Left colon (tissue), 2 donors: ENCODE measurements around the gene LPP. TPM values are rescaled to one million over a fixed set of nuclear protein-coding genes. Genes with fewer than 3 reads are reported as not detected.

Experiments used
- ATAC-seq: fragments of 200-7000 bp; cut with Tn5 transposase; one replicate; pipeline ENCODE4 v1.9.1; 2020; ENCODE audit warnings: mild to moderate bottlenecking, moderate library complexity
- DNase-seq, 2 donors: peaks; one replicate each; pipeline ENCODE4 v3.0.0-alpha.2; 2020
- intact Hi-C, 2 donors: fragments of 100-400 bp; cut with DNase I in 1 of 2; cut with micrococcal nuclease in 1 of 2; formaldehyde crosslinking; loops; one replicate each; pipeline versions ENCODE4 v1.11.2 to v1.14.0; 2022; cut with DNase I, micrococcal nuclease
- total RNA-seq, 2 donors: library from RNA; stranded (reverse); fragmentation: NEBNext Ultra II Directional; extraction: Animal tissue kit (Norgen Biotek cat#: 25700); gene quantifications; one replicate each; pipeline ENCODE4 v1.2.1, GENCODE V29; 2021
- donor health status: DM: no; HTN: no; CAD: no.
- donor health status: DM: yes; HTN: yes; CAD: no.

The LPP gene
- total RNA-seq, 2 donors from 2014 or later: 228 to 258 TPM

GRCh38 chr3:188553569-188553968 lies 399.6 kb downstream of the LPP start:
- DNase-seq: no peak
- peak; percentile 23 for ATAC-seq

DNA sequence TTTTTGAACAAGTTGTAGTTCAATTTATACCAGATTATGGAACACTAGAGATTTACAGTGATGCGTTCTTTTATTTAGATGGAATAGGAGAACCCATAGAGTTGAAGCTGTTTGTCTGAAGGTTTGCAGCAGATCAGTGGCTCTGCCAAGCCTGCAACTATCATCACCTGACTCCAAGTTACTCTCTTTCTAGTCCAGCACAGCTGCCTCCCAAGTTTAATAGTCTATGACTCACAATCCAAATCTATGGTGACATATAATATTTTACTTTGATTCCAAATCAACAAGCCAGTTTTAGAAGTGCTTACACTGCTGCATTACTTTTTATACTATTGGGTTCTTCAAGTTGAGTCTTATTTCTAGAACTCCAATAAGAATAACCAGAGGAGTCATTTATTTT lies 400.4 kb downstream of the LPP start:
- ATAC-seq (peak; percentile 48), DNase-seq (no peak)
- intact Hi-C loops: no loop called here

More at GRCh38 chr3:188553569-188553968, 399.6 kb downstream of the LPP start:
- intact Hi-C loops: no loop called here

DNA sequence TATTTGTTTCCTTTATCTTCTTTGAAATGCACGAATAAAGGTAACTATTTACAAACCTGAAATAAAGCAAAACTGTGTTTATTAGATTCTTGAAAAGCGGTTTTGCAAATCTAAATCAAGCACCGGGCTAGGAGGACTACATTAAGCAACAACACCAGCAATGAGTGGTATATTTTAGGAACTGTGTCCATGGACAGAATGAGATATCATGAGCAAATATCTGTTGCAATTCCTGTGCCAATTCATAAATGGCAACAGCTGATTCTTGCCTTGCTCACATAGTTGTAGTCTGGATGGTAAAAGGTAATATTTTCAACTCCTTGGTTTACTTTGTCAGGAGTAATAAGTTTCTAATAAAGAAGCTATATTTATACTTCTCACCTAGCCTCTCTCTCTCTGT lies 403.3 kb downstream of the LPP start:
- intact Hi-C loops: no loop called here
- ATAC-seq (no peak), DNase-seq (no peak)

- intact Hi-C loops: no loop called here
- ATAC-seq: no peak
- DNase-seq: no peak
Measured at GRCh38 chr3:188558343-188559071, 404.6 kb downstream of the LPP start.

GRCh38 chr3:188559072-188559429 lies 405.1 kb downstream of the LPP start:
- DNase-seq: no peak
- no peak for ATAC-seq
- intact Hi-C loops: no loop called here

DNA sequence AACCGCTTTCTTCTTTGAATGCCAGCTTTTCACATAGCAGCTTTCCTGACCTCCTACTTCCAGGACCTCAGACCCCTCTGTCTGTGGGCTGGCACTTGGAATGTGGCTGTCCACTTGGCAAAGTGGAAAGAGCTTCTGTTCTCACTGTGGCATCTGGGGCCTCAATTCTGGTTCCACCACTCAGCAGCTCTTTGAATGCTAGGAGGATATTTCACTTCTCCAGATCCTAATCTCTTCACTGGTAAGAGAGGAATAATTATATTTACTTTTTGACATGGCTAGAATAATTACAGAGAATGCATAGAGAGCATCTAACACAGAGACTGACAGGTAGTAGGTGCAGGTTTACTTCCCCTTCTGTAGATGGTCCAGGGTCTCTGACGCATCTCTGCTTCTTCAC lies 405.9 kb downstream of the LPP start:
- ATAC-seq: no peak
- no peak for DNase-seq
- intact Hi-C loops: no loop called here

DNA sequence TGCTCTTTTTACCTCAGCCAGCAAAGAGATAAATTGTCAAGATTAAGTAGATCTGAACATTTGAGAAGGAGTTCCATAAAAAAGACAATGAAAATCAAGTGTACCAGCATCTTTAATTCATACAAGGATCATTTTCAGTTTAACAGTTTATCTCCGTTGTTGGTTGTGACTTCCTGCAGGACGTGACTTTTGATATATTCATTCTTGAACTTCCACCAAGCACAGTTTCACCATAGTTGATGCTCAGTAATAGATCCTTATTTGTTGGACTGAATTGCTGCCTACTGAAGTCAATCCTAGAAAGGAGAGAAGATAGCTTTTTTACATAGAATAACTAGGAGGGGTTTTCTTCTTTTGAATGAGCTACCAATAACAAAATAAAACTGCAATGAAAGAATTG lies 408.2 kb downstream of the LPP start:
- DNase-seq (no peak), ATAC-seq (no peak)
- intact Hi-C loops: no loop called here

- intact Hi-C loops: no loop called here
- ATAC-seq (no peak), DNase-seq (no peak)
Measured at GRCh38 chr3:188567478-188568195, 413.7 kb downstream of the LPP start.

- DNase-seq (no peak), ATAC-seq (no peak)
- intact Hi-C loops: no loop called here
Measured at GRCh38 chr3:188568736-188569135, 414.8 kb downstream of the LPP start.

DNA sequence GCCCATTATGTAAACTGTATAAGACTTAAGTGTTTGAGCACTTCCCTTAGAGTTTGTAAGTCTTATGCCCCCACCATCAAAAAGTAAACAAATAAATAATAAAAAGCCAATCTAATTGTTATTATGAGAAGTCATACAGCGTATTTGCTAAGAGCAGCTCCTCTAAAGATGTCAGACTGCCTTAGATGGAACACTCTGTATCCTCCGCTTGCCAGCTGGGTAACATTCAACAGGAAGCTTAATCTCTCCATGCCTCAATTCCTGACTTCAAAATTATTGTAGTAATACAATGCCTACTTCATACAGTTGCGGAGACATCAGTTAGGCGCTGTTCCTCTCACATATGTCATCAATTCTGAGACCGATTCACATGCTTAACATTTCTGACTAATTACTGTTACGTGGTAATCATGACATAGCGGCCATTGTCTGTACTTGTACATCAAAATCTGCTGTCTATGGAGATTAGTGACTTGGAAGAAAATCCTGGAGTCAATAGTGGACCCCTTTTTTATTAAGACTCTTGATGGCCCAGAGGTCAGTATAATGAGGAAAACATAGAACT lies 417.7 kb downstream of the LPP start:
- DNase-seq (no peak), ATAC-seq (no peak)
- intact Hi-C loops: loop anchor here in 1 of 2 donors (10.0 kb wide), 1 partner anchor 827 kb away; the partner anchor contains the start of gene BCL6

GRCh38 chr3:188573291-188573940 lies 419.5 kb downstream of the LPP start:
- no peak for ATAC-seq
- intact Hi-C loops: loop anchor here in 1 of 2 donors (10.0 kb wide), 1 partner anchor 829 kb away; the partner anchor contains the start of gene BCL6
- DNase-seq: no peak

DNA sequence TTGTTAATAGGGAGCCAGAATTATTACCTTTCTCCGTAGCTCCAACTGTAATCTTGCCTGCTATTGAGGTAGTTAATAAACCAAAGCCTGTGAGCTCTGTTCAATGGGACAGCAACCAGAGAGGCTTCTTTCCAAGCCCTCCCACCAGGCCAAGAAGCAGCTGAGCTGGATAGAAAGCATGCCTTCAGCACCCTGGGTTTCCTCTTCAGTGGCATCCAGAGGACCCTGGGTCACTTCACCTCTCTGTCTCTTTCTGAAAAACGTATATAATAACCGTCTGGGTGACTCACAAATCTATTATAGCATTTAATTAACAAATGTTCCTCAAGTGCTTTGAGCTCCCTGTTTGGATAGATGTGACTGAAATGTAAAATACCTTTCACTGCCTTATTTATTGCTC lies 420.0 kb downstream of the LPP start:
- intact Hi-C loops: loop anchor here in 1 of 2 donors (10.0 kb wide), 1 partner anchor 829 kb away; the partner anchor contains the start of gene BCL6
- DNase-seq (no peak), ATAC-seq (no peak)

DNA sequence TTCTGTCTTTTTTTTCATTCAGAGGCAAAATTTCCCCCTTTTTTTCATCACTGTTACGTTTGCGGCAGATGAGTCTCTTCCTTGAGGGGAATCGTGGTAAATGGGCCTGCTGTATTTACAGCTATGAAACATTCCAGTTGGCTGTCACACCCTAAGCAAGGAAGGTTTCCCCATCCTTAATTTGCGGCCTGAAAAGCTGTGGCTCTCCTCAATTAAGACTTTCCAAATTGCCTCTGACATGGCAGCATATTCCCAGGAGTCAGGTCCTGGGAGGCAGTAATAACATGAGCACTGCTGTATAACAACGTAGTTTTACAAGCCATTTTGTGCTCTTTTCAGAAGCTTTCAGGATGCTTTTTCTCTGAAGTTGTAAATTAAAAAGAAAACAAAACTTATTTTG lies 420.9 kb downstream of the LPP start:
- DNase-seq: no peak
- intact Hi-C loops: loop anchor here in 1 of 2 donors (10.0 kb wide), 1 partner anchor 830 kb away; the partner anchor contains the start of gene BCL6
- ATAC-seq: no peak

DNA sequence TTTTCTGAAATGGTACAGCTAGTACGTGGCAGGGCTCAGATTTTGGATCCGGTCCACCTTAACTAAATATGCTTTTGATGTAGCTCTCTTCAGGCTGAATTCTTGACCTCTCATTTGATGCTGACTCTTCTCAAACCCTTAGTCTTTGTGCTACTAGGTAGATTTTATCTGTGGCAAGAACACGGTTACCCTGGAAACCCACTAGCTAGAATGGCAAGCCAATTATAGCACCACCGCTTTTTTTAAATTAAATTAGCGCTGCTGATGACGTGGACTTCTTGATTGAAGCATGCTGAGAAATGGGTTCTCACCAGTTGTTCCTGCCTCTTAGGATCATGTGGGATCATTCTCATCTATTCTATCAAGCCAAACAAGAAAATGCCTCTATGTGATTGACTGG lies 421.5 kb downstream of the LPP start:
- DNase-seq: no peak
- no peak for ATAC-seq
- intact Hi-C loops: loop anchor here in 1 of 2 donors (10.0 kb wide), 1 partner anchor 831 kb away; the partner anchor contains the start of gene BCL6

- intact Hi-C loops: loop anchor here in 1 of 2 donors (10.0 kb wide), 1 partner anchor 833 kb away; the partner anchor contains the start of gene BCL6
- DNase-seq (no peak), ATAC-seq (no peak)
Measured at GRCh38 chr3:188577539-188577938, 423.6 kb downstream of the LPP start.

GRCh38 chr3:188578576-188579363 lies 424.8 kb downstream of the LPP start:
- ATAC-seq (no peak), DNase-seq (peak in 1 of 2 donors; percentile 36)
- intact Hi-C loops: loop anchor here in 1 of 2 donors (10.0 kb wide), 1 partner anchor 834 kb away; the partner anchor contains the start of gene BCL6

DNA sequence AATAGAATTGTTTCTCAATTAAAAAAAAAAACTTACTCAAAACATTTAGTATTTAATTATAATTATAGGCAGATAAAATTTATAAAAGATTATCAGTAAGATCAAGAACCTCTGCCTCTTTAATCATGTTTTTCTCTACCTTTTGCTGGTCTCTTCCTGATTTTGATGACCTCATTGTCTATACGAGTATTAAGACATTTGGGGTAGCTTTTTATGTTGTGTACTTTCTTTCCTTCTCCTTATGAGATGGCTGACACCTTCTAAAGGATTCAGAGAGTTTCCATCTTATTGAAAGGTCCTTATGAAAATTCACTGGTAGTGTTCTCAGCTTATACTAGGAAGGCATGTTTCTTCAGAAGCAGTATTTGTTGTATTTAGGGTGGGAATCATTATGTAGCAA lies 426.3 kb downstream of the LPP start:
- intact Hi-C loops: no loop called here
- DNase-seq (no peak), ATAC-seq (no peak)

DNA sequence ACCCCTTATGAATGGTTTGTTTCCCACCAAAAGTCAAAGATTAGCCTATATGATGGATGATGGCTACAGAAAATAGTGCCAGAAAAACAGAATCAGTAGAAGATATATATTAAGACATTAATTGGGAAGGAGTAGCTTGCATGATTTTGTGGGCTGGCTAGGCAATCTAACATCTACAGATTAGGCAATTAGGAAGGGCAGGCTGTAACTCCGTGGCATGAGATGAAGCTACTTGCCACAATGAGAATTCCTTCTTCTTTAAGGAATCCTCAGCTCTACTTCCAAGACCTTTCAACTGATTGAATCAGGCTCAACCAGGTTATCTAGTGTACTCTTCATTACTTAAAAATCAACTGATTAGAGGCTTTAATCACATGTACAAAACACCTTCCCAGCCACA lies 426.7 kb downstream of the LPP start:
- intact Hi-C loops: no loop called here
- ATAC-seq: no peak
- DNase-seq: no peak
